Caco-2 (cell line): ENCODE data around the gene DNAH10. TPM values are rescaled to one million over a fixed set of nuclear protein-coding genes. Genes with fewer than 3 reads are reported as not detected.

Source experiments
- BruUV-seq: library from RNA; stranded (reverse); fragments of 400-500 nt; replicated peaks from 2 replicates; lab custom pipeline; 2021; lab: Mats Ljungman, UMichigan
- CTCF ChIA-PET: fragments of 300-600 bp; sonication (Branson Sonifier 250); formaldehyde crosslinking; loops from one replicate; lab custom pipeline; 2022; ENCODE audit warnings: antibody characterized with exemption; lab: Charles Lee
- POLR2A ChIA-PET: fragments of 300-600 bp; sonication (Branson Sonifier 250); formaldehyde crosslinking; loops from one replicate; lab custom pipeline; 2022; ENCODE audit warnings: antibody characterized with exemption; lab: Charles Lee
- DNase-seq, 2 experiments: peaks; one replicate each; pipeline versions ENCODE4 v3.0.0 to v3.0.0-alpha.2; 2020 to 2022
- H3K27me3 ChIP-seq: replicated peaks from 2 replicates; pipeline ENCODE4 v1.6.0; 2011; ENCODE audit warnings: low read length; ENCODE audit not compliant: control insufficient read depth, insufficient read depth
- H3K36me3 ChIP-seq: 2 replicates; pipeline ENCODE4 v1.5.1; 2011; ENCODE audit warnings: low read length; ENCODE audit not compliant: control insufficient read depth, insufficient read depth
- H3K4me1 ChIP-seq: fragments of 250-450 bp; sonication (Bioruptor Pico); 2 replicates; pipeline ENCODE4 v1.5.1; 2020; ENCODE audit warnings: mild to moderate bottlenecking
- H3K4me3 ChIP-seq: 2 replicates; pipeline ENCODE4 v1.5.1; 2011; ENCODE audit warnings: low read depth, mild to moderate bottlenecking, control low read depth, low read length
- H3K9me3 ChIP-seq: fragments of 250-450 bp; sonication (Bioruptor Pico); 2 replicates; pipeline ENCODE4 v1.5.1; 2020; ENCODE audit warnings: mild to moderate bottlenecking, moderate library complexity
- H3K27ac Mint-ChIP-seq: one replicate; pipeline ENCODE4 v1.8.0; 2022; ENCODE audit warnings: mixed read lengths; ENCODE audit not compliant: unreplicated experiment
- H3K27me3 Mint-ChIP-seq: one replicate; pipeline ENCODE4 v1.8.0; 2022; ENCODE audit warnings: mixed read lengths; ENCODE audit not compliant: insufficient read depth, unreplicated experiment
- H3K36me3 Mint-ChIP-seq: one replicate; pipeline ENCODE4 v1.8.0; 2022; ENCODE audit warnings: mild to moderate bottlenecking, mixed read lengths; ENCODE audit not compliant: insufficient read depth, unreplicated experiment
- H3K4me1 Mint-ChIP-seq: one replicate; pipeline ENCODE4 v1.8.0; 2022; ENCODE audit warnings: low read depth, mixed read lengths; ENCODE audit not compliant: unreplicated experiment
- H3K4me3 Mint-ChIP-seq: one replicate; pipeline ENCODE4 v1.8.0; 2022; ENCODE audit warnings: mild to moderate bottlenecking, moderate library complexity, mixed read lengths; ENCODE audit not compliant: unreplicated experiment
- H3K9me3 Mint-ChIP-seq: one replicate; pipeline ENCODE4 v1.8.0; 2022; ENCODE audit warnings: mixed read lengths; ENCODE audit not compliant: unreplicated experiment
- intact Hi-C: fragments of 100-400 bp; cut with micrococcal nuclease; formaldehyde crosslinking; loops from one replicate; pipeline ENCODE4 v1.10.0; 2022; ENCODE audit not compliant: unreplicated experiment
- total RNA-seq: library from RNA; stranded (reverse); gene quantifications from 2 replicates; pipeline ENCODE4 v1.2.3, GENCODE V29; 2022
- TF ChIP-seq, protein P1 (sequence below), 2 experiments: fragments of 200-600 bp in 1 of 2; IDR thresholded peaks; 1 replicate in 1 of 2; 2 replicates in 1 of 2; pipeline versions ENCODE4 v1.5.1 to v1.8.0; 2011 to 2022; ENCODE audit warnings: antibody characterized with exemption in 1 of 2, control low read depth in 1 of 2, inconsistent platforms in 1 of 2, low read depth in 1 of 2, low read length in 1 of 2, mild to moderate bottlenecking in 1 of 2, moderate library complexity in 1 of 2; ENCODE audit not compliant: insufficient read depth in 1 of 2, severe bottlenecking in 1 of 2, unreplicated experiment in 1 of 2

The DNAH10 gene
- total RNA-seq, 1 experiment from 2014 or later, result 0.45 TPM

DNA sequence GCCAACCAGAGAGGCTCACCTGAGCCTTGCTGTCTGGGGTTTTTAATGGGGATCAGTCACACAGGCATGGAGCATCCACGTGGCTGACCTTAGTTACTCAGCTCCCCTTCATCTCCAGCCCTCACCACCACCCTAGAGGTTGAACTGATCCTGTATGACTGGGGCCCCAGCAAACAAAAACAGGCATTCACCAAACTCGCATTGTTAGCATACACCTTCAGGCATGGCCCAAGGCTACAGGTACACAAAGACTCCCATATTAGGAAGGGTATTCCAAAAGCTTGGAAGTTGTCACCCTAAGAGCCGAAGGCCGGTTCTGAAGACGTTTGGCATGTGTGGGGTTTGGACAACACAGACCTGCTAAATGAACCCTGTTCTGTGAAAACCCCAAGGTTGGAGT, 10.0 kb downstream of the DNAH10 start:
- Mint-ChIP-seq H3K27me3 (peaks cover 8% of the 10 kb centered on the region), H3K36me3 (no peaks in the 10 kb centered on the region), H3K4me3 (no peak overlapping the region), H3K4me1 (no peaks in the 10 kb centered on the region), H3K27ac (no peak overlapping the region), H3K9me3 (no peaks in the 10 kb centered on the region)
- ChIA-PET POLR2A (no interaction called here), CTCF (no interaction called here)
- no peaks in the 10 kb centered on the region for H3K9me3 ChIP-seq
- TF ChIP-seq, protein P1, sequence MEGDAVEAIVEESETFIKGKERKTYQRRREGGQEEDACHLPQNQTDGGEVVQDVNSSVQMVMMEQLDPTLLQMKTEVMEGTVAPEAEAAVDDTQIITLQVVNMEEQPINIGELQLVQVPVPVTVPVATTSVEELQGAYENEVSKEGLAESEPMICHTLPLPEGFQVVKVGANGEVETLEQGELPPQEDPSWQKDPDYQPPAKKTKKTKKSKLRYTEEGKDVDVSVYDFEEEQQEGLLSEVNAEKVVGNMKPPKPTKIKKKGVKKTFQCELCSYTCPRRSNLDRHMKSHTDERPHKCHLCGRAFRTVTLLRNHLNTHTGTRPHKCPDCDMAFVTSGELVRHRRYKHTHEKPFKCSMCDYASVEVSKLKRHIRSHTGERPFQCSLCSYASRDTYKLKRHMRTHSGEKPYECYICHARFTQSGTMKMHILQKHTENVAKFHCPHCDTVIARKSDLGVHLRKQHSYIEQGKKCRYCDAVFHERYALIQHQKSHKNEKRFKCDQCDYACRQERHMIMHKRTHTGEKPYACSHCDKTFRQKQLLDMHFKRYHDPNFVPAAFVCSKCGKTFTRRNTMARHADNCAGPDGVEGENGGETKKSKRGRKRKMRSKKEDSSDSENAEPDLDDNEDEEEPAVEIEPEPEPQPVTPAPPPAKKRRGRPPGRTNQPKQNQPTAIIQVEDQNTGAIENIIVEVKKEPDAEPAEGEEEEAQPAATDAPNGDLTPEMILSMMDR (IDR thresholded peaks at IDR 0.05; ENCODE audit: insufficient read depth in 1 of 2, low read depth in 1 of 2, low read length in 1 of 2, severe bottlenecking in 1 of 2, unreplicated experiment in 1 of 2), result no peak
- intact Hi-C loops, result no loop called here
- H3K4me1 ChIP-seq, result no peaks in the 10 kb centered on the region
- H3K27me3 ChIP-seq, result no peaks in the 10 kb centered on the region
- DNase-seq, result no peak
- no TSS peak for BruUV-seq
- no peak overlapping the region for H3K4me3 ChIP-seq
- no peaks in the 10 kb centered on the region for H3K36me3 ChIP-seq

DNA sequence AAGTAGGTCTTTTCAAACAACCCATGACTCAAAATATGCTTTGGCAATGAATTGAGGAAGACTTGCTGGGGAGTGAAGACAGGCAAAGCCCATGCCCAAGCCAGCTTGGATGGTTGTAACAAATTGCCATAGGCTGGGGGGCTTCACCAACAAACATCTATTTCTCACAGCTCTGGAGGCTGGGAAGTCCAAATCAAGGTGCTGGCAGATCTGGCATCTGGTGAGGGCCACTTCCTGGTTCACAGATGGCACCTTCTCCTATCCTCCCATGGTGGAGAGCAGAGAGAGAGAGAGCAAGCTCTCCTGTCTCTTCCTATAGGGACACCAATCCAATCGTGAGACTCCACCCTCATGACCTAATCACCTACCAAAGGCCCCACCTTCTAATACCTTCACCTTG, 11.3 kb downstream of the DNAH10 start:
- intact Hi-C loops, result no loop called here
- Mint-ChIP-seq H3K9me3 (no peaks in the 10 kb centered on the region), H3K4me1 (no peaks in the 10 kb centered on the region), H3K4me3 (no peak overlapping the region), H3K27ac (no peak overlapping the region), H3K27me3 (peaks cover 8% of the 10 kb centered on the region), H3K36me3 (no peaks in the 10 kb centered on the region)
- TF ChIP-seq, protein P1 (IDR thresholded peaks at IDR 0.05; ENCODE audit: insufficient read depth in 1 of 2, low read depth in 1 of 2, low read length in 1 of 2, severe bottlenecking in 1 of 2, unreplicated experiment in 1 of 2), result no peak
- H3K4me3 ChIP-seq, result no peak overlapping the region
- DNase-seq, result no peak
- CTCF ChIA-PET, result no interaction called here
- BruUV-seq, result no TSS peak
- POLR2A ChIA-PET, result no interaction called here
- no peaks in the 10 kb centered on the region for H3K9me3 ChIP-seq
- H3K36me3 ChIP-seq, result no peaks in the 10 kb centered on the region
- H3K4me1 ChIP-seq, result no peaks in the 10 kb centered on the region
- no peaks in the 10 kb centered on the region for H3K27me3 ChIP-seq

DNA sequence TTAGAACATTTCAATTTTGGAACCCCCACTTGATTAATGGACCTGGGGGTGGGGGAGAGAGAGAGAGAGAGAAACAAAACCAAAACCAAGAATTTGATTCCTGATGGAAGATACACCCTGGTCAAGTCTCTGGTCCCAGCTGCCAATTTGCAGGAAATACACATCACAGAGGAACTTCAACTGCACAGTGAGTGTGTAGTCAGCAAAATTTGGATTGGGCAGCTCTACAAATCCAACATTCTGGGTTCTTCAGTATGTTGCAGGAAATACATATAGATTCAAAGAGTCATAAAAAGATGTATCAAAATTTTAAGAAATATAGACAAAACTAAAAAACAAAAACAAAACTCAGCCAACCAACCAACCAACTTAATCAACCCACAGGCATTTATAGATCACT, 17.4 kb downstream of the DNAH10 start:
- intact Hi-C loops, result no loop called here
- Histone ChIP-seq H3K9me3 (no peaks in the 10 kb centered on the region), H3K4me3 (no peak overlapping the region), H3K27me3 (no peaks in the 10 kb centered on the region), H3K4me1 (no peaks in the 10 kb centered on the region), H3K36me3 (no peaks in the 10 kb centered on the region)
- CTCF ChIA-PET, result no interaction called here
- Mint-ChIP-seq H3K4me1 (no peaks in the 10 kb centered on the region), H3K9me3 (no peaks in the 10 kb centered on the region), H3K27me3 (peaks cover 18% of the 10 kb centered on the region), H3K27ac (no peak overlapping the region), H3K4me3 (no peak overlapping the region), H3K36me3 (no peaks in the 10 kb centered on the region)
- no peak for DNase-seq
- TF ChIP-seq, protein P1 (IDR thresholded peaks at IDR 0.05; ENCODE audit: insufficient read depth in 1 of 2, low read depth in 1 of 2, low read length in 1 of 2, severe bottlenecking in 1 of 2, unreplicated experiment in 1 of 2), result no peak
- POLR2A ChIA-PET, result no interaction called here
- no TSS peak for BruUV-seq
